SK-N-SH treated with all-trans-retinoic acid at 6 μM for 48 hours (cell line): ENCODE measurements around the gene NRXN3.

Experiments
- BACH2 ChIP-seq: fragments of 250-450 bp; sonication (Bioruptor Pico); IDR thresholded peaks from 2 replicates; pipeline ENCODE4 v1.9.0; 2021; ENCODE audit warnings: mild to moderate bottlenecking, borderline replicate concordance
- ISL1 ChIP-seq: fragments of 250-450 bp; sonication (Bioruptor Pico); IDR thresholded peaks from 2 replicates; pipeline ENCODE4 v2.1.2; 2022; ENCODE audit warnings: mild to moderate bottlenecking, moderate library complexity
- ZC3H10 ChIP-seq: fragments of 250-450 bp; sonication (Bioruptor Pico); IDR thresholded peaks from 2 replicates; pipeline ENCODE4 v1.5.1; 2021; ENCODE audit warnings: mild to moderate bottlenecking, moderate library complexity
- TF ChIP-seq, protein P1 (sequence below): fragments of 250-450 bp; sonication (Bioruptor Pico); IDR thresholded peaks from 2 replicates; pipeline ENCODE4 v1.5.0; 2020; ENCODE audit warnings: mild to moderate bottlenecking, moderate library complexity
- TF ChIP-seq, protein P2 (sequence below): fragments of 250-450 bp; sonication (Bioruptor Pico); IDR thresholded peaks from 2 replicates; pipeline ENCODE4 v1.5.1; 2021; ENCODE audit warnings: mild to moderate bottlenecking, moderate library complexity

DNA sequence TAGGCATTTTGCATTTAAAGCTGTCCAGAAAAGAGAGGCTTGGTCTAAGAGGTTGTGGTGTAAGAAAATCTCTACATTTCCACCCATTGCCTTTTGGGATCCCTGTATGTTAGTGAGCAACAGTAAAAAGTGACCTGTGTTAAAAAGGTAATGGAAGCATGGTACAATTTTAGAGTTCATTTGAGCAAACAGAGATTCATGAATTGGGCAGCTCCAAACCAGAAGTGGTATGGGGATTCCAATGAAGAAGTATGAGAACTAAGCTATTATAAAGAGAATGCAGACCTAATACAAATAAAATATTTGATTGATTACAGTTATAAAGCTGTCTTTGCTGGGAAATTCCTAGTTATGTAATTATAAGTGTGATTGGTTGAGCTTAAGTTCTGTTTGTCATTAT is 1134.1 kb downstream of the NRXN3 start:
- TF ChIP-seq, protein P1, sequence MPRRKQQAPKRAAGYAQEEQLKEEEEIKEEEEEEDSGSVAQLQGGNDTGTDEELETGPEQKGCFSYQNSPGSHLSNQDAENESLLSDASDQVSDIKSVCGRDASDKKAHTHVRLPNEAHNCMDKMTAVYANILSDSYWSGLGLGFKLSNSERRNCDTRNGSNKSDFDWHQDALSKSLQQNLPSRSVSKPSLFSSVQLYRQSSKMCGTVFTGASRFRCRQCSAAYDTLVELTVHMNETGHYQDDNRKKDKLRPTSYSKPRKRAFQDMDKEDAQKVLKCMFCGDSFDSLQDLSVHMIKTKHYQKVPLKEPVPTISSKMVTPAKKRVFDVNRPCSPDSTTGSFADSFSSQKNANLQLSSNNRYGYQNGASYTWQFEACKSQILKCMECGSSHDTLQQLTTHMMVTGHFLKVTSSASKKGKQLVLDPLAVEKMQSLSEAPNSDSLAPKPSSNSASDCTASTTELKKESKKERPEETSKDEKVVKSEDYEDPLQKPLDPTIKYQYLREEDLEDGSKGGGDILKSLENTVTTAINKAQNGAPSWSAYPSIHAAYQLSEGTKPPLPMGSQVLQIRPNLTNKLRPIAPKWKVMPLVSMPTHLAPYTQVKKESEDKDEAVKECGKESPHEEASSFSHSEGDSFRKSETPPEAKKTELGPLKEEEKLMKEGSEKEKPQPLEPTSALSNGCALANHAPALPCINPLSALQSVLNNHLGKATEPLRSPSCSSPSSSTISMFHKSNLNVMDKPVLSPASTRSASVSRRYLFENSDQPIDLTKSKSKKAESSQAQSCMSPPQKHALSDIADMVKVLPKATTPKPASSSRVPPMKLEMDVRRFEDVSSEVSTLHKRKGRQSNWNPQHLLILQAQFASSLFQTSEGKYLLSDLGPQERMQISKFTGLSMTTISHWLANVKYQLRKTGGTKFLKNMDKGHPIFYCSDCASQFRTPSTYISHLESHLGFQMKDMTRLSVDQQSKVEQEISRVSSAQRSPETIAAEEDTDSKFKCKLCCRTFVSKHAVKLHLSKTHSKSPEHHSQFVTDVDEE, result no peak
- TF ChIP-seq ZC3H10 (CRISPR knock-in tag) (no peak), BACH2 (CRISPR knock-in tag) (no peak), ISL1 (CRISPR knock-in tag) (no peak)
- TF ChIP-seq, protein P2, sequence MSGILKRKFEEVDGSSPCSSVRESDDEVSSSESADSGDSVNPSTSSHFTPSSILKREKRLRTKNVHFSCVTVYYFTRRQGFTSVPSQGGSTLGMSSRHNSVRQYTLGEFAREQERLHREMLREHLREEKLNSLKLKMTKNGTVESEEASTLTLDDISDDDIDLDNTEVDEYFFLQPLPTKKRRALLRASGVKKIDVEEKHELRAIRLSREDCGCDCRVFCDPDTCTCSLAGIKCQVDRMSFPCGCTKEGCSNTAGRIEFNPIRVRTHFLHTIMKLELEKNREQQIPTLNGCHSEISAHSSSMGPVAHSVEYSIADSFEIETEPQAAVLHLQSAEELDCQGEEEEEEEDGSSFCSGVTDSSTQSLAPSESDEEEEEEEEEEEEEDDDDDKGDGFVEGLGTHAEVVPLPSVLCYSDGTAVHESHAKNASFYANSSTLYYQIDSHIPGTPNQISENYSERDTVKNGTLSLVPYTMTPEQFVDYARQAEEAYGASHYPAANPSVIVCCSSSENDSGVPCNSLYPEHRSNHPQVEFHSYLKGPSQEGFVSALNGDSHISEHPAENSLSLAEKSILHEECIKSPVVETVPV, result no peak
